Daoy (cell line): ENCODE results near the gene CEBPG. TPM values are rescaled to one million over a fixed set of nuclear protein-coding genes. Genes with fewer than 3 reads are reported as not detected.
A peak's percentile ranks its signal among the peaks of the same experiment; 100 is the strongest.

ENCODE experiments used
- DNase-seq: peaks from one replicate; pipeline ENCODE4 v3.0.0-alpha.2; 2015; ENCODE audit warnings: low read depth
- total RNA-seq: library from RNA; depleted of rRNA; stranded (reverse); fragments of >200 nt; shearing (Covaris generic); gene quantifications from 2 replicates; pipeline ENCODE4 v1.2.3, GENCODE V29; 2014

Gene CEBPG
- total RNA-seq, 1 experiment from 2014 or later = 35.4 TPM

DNA sequence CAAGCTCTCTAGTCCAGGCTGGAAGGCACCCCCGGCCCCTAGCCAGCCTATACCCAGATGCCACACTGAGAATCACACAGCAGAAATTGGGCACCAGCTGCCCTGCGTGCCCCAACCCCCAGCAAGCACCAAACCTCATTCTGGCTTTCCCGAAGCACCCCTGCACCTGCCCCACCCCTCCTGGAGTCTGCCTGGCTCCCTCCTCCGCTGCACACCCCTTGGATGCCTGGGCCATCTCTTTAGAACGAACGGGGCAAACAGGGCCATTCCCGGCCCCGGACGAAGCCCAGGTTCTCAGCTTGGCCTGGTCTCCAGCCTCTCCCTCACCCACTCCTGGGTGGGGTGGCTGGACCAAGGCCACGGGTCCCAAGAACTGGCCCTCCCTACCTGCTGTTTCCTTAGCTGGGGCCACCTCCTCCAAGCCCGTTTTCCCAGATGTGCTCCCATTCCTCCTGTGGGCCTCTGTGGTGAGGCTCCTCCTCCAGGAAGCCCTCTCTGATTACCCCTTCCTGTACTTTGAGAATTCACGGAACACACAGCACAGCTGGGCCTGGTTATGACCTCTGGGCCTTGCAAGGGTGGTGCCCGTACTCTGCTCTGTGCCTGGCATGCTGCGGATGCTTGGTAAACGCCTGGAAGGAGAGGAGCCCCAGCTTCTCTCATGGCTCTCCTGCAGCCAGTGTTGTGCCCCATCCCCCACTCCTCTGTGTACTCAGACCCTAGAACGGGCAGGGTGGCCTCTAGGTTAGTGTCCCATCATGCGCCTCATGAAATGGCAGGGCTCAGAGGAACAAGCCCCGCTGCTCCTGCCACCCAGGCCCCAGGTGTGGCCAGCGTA lies 21.4 kb downstream of the CEBPG start:
- no peak for DNase-seq

- DNase-seq = peak; percentile 53
These were observed 22.3 kb downstream of the CEBPG start for GRCh38 chr19:33395561-33396550.

- DNase-seq = peak; percentile 58
These were observed 23.4 kb downstream of the CEBPG start for GRCh38 chr19:33396701-33397535.

DNA sequence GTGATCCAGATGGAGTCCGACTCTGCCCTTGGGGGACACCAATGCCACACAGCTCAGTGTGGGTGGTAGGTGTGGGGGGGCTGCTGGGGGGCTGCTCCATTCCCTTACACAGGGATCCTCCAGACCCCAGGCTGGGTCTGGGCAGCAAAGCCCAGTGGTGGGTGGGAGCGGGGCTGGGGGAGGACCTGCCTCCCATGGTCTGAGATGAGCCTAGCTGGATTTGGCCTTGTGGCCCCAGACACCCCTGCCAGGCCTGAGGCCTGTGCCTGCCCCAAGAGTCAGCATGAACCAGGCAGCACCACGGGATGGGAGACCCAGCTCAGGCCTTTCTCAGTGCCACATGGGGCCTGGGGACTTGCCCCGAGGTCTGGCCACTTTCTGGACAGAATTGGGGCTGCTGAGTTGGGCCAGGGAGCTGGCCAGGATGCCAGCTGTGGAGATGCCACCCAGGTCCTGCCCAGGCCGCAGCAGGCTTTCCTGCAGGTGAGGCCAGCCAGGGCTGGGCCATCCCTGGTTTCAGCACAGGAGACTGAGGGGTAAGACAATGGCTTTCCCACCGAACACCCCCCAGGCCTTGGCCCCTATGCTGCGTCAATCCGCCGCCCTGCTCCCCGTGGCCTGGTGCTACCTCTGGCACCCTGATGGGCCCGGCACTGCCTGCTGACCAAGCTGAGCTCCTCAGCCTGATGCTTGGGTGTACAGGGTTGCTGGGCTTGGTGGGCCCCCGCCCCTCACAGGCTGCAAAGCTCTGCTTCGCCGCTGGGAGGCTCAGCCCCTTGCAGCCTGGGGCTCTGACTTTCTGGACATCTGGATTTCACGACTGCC lies 24.2 kb downstream of the CEBPG start:
- DNase-seq = no peak

DNA sequence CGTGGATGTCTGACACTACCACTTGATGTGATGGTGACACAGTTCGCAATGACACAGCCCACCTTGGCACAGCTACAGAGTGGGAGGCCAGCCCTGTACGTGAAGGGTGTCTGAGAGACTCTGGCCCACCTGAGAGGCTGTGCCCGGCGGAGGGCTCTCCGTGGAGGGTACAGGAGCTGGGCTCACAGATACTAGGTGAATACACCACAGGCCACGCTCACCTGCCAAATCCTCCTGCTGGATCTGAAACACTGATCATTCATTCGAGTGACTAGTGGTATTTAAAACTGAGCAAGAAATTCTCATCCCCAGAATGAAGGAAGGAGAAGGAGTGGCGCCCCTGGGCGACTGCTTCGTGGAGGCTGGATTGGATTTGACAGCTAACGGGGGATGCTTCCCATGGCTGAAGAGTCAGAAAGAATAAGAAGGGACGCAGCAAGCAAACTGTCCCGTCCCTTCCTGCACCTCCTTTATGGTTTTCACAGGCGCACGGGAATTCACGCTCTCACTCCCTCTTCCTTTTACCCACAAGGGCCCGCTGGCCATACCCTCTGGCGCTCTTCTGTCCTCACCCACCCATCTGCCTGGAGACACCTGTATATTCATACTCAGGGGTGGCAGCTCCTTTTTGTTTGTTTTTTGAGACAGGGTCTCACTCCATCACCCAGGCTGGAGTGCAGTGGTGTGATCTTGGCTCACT lies 25.0 kb downstream of the CEBPG start:
- DNase-seq = no peak

DNA sequence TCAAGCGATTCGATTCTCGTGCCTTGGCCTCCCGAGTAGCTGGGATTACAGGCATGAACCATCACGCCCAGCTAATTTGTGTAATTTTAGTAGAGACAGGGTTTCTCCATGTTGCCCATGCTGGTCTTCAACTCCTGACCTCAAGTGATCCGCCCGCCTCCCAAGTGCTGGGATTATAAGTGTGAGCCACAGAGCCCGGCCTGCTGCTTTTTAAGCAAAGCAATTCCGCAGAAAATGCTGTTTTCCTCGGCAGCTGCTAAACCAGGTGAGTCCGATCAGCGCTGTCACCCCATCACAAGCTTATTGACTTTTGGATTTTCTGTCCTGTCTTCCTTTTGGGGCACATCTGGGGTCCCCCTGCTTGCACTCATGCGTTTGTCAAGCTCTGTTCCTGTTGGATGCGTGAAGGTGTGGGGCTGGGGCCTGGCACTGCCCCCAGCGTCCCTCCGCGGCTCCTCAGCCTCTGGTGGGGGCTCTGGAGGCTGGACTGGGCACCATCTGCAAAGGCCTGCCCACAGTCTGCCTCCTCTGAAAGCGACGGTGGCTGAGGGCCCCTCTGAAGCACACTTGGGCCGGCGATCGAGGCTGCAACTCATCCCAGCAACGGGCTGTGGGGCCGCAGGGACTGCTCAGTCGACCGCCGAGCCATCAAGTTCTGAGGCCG lies 25.7 kb downstream of the CEBPG start:
- no peak for DNase-seq

DNA sequence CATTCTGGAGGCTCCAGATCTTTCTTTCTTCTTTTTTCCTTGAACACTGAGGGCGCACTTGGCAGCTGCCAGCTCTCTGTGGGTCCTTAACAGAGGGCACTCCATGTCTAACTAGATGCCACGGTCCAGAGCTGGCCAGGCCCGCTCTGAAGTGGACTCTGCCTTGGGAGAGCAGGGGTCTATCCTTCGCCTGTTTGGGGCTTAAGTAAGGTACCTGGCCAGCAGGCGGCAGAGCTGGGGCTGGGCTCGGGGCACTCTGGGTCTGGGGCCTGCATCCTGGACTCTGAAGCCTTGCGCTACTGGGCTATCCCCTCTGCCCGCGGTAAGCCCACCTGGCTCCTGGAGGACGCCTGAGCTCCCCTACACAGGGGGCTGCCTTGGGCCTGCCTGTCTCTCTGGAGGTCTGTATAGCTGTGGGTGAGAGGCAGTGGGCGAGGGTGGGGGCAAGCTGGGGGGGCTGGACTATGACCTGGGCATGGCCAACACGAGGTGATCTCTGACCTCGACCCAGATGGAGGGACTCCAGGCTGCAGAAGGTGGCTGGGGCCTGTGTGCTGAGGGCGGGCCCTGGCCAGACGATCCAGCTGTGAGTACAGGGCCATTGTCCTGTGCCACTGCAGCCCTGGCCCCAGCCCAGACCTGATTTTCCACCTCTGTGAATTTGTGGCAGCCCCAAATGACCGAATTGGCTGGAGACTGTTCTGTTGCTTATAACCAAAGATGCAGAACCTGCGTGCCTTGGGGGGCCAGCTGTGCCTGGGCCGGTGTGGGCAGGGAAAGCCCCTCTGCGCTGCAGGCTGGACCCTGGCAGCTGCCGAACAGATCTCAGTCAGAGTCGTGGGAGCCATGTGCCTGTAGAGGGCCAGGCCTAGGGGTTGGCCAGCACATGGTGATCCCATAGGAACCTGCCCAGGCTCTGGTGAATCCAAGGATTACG lies 26.5 kb downstream of the CEBPG start:
- DNase-seq = no peak

DNA sequence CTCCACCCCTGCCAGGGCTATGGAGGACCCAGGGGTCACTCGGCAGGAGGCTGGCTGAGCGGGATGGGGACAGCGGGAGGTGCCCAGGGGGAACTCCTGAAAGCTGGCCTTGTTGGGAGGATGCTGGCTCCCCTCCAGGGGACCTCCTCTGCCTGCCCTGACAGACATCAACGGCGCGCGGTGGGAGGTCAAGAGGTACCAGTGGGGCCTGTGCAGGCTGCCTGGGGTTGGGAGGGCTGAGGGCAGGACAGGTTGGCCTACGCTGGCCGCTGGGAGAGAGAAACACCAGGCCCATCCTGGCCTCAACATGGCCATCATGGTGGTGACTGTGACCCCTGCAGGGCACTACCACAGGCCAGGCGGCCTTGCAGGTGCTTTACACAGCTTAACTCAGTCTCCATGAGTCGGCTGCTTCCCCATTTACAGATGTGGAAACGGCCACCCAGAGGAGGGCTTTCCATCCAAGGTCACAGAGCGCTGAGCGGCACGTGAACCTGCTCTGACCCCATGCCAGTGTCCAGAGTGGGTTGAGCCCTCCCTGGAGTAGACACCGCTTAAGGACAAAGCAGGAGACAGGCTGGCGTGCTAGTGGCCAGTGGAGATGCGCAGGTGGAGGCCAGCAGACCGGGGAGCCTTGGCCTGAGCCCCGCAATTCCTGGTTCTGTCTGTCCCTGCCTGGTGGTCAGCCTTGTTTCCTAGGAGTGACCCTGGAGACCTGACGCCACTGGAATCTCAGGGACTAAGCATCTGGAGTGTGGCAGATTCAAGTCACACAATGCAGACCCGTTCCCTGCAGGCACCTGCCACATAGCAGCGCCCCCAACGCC lies 27.6 kb downstream of the CEBPG start:
- DNase-seq = no peak

GRCh38 chr19:33401683-33402420 lies 28.3 kb downstream of the CEBPG start:
- no peak for DNase-seq

- DNase-seq = no peak
These were observed 29.1 kb downstream of the CEBPG start for GRCh38 chr19:33402421-33403220.

DNA sequence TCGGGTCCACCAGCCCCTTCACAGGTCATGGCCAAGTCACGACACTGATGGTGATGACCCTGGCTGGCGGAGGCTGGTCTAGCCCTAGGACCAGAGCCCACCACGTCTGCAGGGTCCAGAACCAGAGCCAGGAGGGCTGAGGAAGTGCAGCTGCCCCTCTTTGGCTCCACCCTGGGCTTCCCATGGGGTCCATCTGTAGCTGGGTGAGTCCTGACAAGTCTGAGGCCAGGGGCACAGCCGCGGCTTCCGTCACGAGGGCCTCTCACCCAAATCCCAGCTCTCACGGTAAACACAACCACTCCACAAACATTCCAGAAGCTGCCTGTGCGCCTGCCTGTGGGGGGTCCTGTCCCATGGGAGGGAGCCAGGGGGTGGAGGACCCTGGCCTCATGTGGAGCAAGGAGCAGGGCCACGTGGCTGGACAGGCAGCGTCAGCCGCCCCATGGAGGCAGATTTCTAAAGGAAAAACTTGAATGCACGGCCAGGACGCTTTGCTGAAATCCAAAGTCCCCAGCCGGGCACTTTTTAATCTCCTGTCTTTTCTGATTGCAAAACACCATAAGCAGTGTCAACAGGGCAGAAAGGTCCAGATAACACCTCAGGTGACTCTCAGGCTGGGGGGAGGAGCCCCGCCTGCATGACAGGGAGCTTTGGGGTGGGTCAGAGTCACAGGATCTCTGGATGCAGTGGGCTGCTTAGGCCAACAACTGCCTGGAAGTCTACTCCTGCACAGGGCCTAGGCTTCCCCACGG lies 29.9 kb downstream of the CEBPG start:
- no peak for DNase-seq

DNA sequence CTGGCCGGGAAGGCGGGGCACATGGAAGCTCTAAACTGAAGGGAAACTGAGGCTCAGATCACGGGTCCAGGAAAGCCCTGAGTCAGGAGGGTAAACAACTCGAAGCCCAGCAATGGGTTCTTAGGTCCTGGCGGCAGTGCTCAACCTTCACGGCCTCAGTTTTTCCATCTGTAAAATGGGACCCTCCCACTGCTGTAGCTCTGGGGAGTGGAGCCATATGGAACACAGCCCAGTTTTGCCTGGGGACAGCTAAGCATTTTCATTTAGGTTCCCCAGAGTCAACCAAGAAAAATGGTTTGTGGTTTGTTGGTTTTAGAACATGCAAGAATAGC lies 30.4 kb downstream of the CEBPG start:
- no peak for DNase-seq

GRCh38 chr19:33404506-33405253 lies 31.2 kb downstream of the CEBPG start:
- no peak for DNase-seq

DNA sequence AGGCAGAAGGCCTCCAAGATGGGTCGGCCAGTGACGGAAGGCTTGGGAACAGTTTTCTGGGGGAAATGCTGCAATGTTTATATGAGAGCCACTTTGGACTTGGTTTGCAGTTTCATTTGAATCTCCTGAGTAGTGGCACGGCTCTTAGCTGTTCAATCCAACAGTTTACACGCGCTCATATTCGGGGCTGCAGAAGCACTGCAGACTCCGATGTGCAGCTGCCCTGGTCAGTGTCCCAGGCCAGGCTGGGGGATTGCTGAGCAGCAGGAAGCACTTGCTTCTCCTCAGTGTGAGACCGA lies 31.7 kb downstream of the CEBPG start:
- DNase-seq = no peak
